Measurements from ENCODE around the gene FAM8A1. TPM values are rescaled to one million over a fixed set of nuclear protein-coding genes. Genes with fewer than 3 reads are reported as not detected.

Gene FAM8A1
- polyA plus RNA-seq, 1 of the 3 experiments (the other 2 are of a cell fraction), result 5.0 TPM

GRCh38 chr6:17596085-17596484 is 4.0 kb upstream of the FAM8A1 start:
- H3K79me2 ChIP-seq (ENCODE audit: insufficient read depth), result peaks cover 6% of the 10 kb centered on the region; the same call in 1 of the 2 replicates
- no peak overlapping the region for H2AFZ ChIP-seq (ENCODE audit: low read depth)
- H3K27ac ChIP-seq (ENCODE audit: low read depth in 2 of 2, low read length in 1 of 2), result no peak overlapping the region
- H3K4me3 ChIP-seq (ENCODE audit: low read depth in 2 of 2, low read length in 1 of 2), result no peak overlapping the region
- peaks cover 0 to 3% of the 10 kb centered on the region in 2 experiments; a peak in 2 of 4 replicates for H3K4me1 ChIP-seq (ENCODE audit: control insufficient read depth in 1 of 2, insufficient read depth in 2 of 2, low read depth in 1 of 2, low read length in 1 of 2)
- 84% methylated on average over 3 of the region's 3 CpGs for WGBS (ENCODE audit: low lambda C conversion rate)
- no peak for DNase-seq
- H3K36me3 ChIP-seq (replicated peaks in 1 of 2; ENCODE audit: control insufficient read depth in 1 of 2, insufficient read depth in 2 of 2, low read length in 1 of 2), result no peaks in the 10 kb centered on the region
- H4K20me1 ChIP-seq (ENCODE audit: insufficient read depth), result no peaks in the 10 kb centered on the region
- no peaks in the 10 kb centered on the region for H3K27me3 ChIP-seq (ENCODE audit: insufficient read depth)
- no peaks in the 10 kb centered on the region for H3F3A ChIP-seq (replicated peaks; ENCODE audit: insufficient read depth)
- CTCF ChIA-PET, result interaction anchor here (0.6 to 2.6 kb wide), 2 partner anchors 12 kb away, joined by 3 to 10 read pairs; no protein-coding TSS in a partner anchor
- no peaks in the 10 kb centered on the region for H3K9me2 ChIP-seq
- H3K9ac ChIP-seq, result no peak overlapping the region
- H3K9me3 ChIP-seq, result no peaks in the 10 kb centered on the region
- no peak overlapping the region for H3K4me2 ChIP-seq
- TF ChIP-seq, protein P1, sequence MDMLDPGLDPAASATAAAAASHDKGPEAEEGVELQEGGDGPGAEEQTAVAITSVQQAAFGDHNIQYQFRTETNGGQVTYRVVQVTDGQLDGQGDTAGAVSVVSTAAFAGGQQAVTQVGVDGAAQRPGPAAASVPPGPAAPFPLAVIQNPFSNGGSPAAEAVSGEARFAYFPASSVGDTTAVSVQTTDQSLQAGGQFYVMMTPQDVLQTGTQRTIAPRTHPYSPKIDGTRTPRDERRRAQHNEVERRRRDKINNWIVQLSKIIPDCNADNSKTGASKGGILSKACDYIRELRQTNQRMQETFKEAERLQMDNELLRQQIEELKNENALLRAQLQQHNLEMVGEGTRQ (IDR thresholded peaks at IDR 0.05; ENCODE audit: borderline replicate concordance, low read depth, low read length), result no peak
- no peak for TF ChIP-seq RAD21 (IDR thresholded peaks at IDR 0.05; ENCODE audit: low read length)
- TF ChIP-seq, protein P2, sequence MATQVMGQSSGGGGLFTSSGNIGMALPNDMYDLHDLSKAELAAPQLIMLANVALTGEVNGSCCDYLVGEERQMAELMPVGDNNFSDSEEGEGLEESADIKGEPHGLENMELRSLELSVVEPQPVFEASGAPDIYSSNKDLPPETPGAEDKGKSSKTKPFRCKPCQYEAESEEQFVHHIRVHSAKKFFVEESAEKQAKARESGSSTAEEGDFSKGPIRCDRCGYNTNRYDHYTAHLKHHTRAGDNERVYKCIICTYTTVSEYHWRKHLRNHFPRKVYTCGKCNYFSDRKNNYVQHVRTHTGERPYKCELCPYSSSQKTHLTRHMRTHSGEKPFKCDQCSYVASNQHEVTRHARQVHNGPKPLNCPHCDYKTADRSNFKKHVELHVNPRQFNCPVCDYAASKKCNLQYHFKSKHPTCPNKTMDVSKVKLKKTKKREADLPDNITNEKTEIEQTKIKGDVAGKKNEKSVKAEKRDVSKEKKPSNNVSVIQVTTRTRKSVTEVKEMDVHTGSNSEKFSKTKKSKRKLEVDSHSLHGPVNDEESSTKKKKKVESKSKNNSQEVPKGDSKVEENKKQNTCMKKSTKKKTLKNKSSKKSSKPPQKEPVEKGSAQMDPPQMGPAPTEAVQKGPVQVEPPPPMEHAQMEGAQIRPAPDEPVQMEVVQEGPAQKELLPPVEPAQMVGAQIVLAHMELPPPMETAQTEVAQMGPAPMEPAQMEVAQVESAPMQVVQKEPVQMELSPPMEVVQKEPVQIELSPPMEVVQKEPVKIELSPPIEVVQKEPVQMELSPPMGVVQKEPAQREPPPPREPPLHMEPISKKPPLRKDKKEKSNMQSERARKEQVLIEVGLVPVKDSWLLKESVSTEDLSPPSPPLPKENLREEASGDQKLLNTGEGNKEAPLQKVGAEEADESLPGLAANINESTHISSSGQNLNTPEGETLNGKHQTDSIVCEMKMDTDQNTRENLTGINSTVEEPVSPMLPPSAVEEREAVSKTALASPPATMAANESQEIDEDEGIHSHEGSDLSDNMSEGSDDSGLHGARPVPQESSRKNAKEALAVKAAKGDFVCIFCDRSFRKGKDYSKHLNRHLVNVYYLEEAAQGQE (IDR thresholded peaks at IDR 0.05; ENCODE audit: low read depth, low read length), result no peak
- no peak for TF ChIP-seq RXRA (IDR thresholded peaks at IDR 0.05; ENCODE audit: borderline replicate concordance, low read depth)
- POLR2A ChIA-PET, result no interaction called here

DNA sequence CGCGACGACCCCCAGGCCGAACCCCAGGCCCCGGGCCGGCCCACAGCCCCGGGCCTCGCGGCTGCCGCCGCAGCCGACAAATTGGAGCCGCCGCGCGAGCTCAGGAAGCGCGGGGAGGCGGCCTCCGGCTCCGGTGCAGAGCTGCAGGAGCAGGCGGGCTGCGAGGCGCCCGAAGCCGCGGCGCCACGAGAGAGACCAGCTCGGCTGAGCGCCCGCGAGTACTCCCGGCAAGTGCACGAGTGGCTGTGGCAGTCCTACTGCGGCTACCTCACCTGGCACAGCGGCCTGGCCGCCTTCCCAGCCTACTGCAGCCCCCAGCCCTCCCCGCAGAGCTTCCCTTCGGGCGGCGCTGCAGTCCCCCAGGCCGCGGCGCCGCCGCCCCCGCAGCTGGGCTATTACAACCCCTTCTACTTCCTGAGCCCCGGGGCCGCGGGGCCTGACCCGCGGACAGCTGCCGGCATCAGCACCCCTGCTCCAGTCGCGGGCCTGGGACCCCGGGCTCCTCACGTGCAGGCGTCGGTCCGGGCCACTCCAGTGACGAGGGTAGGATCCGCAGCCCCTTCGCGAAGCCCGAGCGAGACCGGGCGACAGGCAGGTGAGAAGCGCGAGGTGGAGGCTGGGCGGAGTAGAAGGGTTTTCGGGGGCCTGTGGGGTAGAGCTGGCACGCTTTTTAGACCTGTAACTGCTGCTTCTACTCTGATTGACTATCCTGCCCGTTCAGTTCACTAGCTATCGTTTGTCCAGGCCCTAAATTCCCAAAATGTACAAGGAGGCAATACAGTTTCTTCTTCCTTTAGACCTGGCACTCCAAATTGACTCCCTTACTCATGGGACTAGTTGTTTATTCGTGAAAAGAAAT is 654 bp downstream of the FAM8A1 start:
- Histone ChIP-seq H2AFZ (ENCODE audit: low read depth) (peak overlapping the region; percentile 100; the same call in 1 of the 2 replicates), H3K27me3 (ENCODE audit: insufficient read depth) (no peaks in the 10 kb centered on the region), H3F3A (replicated peaks; ENCODE audit: insufficient read depth) (peaks cover 18% of the 10 kb centered on the region), H3K4me2 (peak overlapping the region; percentile 69), H3K9me2 (no peaks in the 10 kb centered on the region), H3K9me3 (no peaks in the 10 kb centered on the region), H3K79me2 (ENCODE audit: insufficient read depth) (peaks cover 17% of the 10 kb centered on the region; the same call in 1 of the 2 replicates), H4K20me1 (ENCODE audit: insufficient read depth) (no peaks in the 10 kb centered on the region), H3K27ac (ENCODE audit: low read depth in 2 of 2, low read length in 1 of 2) (peak overlapping the region; percentile 64 to 66; a peak in 3 of 4 replicates), H3K36me3 (replicated peaks in 1 of 2; ENCODE audit: control insufficient read depth in 1 of 2, insufficient read depth in 2 of 2, low read length in 1 of 2) (peaks cover 15 to 20% of the 10 kb centered on the region in 2 experiments), H3K4me3 (ENCODE audit: low read depth in 2 of 2, low read length in 1 of 2) (peak overlapping the region; percentile 91 to 92), H3K9ac (peak overlapping the region; percentile 79), H3K4me1 (ENCODE audit: control insufficient read depth in 1 of 2, insufficient read depth in 2 of 2, low read depth in 1 of 2, low read length in 1 of 2) (peaks cover 7 to 9% of the 10 kb centered on the region in 2 experiments; a peak in 3 of 4 replicates)
- CTCF ChIA-PET, result interaction anchor here (0.6 to 2.3 kb wide), 6 partner anchors 16 to 217 kb away, joined by 3 to 15 read pairs (median 4); no protein-coding TSS in a partner anchor
- TF ChIP-seq CTCF (IDR thresholded peaks at IDR 0.05) (peak; percentile 9; the same call in 1 of the 2 replicates), NRF1 (IDR thresholded peaks at IDR 0.05; ENCODE audit: low read depth, low read length) (no peak), MXI1 (IDR thresholded peaks at IDR 0.05; ENCODE audit: low read depth, low read length) (peak; percentile 35; the same call in 1 of the 2 replicates)
- TF ChIP-seq, protein P2 (IDR thresholded peaks at IDR 0.05; ENCODE audit: low read depth, low read length), result no peak
- 6% methylated on average over 11 of the region's 77 CpGs for WGBS (ENCODE audit: low lambda C conversion rate)
- peak; percentile 67 for DNase-seq
- POLR2A ChIA-PET, result interaction anchor here (0.6 to 1.4 kb wide), 5 partner anchors 52 to 207 kb away, joined by 3 to 5 read pairs (median 3); partner anchors contain the start of genes CAP2 and NUP153

All from SK-N-SH (cell line).